ENCODE data around the gene NDUFV3. TPM values are rescaled to one million over a fixed set of nuclear protein-coding genes. Genes with fewer than 3 reads are reported as not detected.

NDUFV3 gene
- total RNA-seq, 2 donors from 2014 or later = 25.9 to 36.6 TPM

GRCh38 chr21:42854246-42855010 lies 38.7 kb upstream of the NDUFV3 start:
- intact Hi-C loops (cut with DNase I) = no loop called here
- Histone ChIP-seq H3K4me1 (no peaks in the 10 kb centered on the region), H3K27ac (no peak overlapping the region), H3K4me3 (no peak overlapping the region), H3K27me3 (no peaks in the 10 kb centered on the region), H3K9me3 (no peaks in the 10 kb centered on the region), H3K9ac (ENCODE audit: low read depth in 2 of 2, low read length in 2 of 2) (no peak overlapping the region), H3K36me3 (peaks cover 12% of the 10 kb centered on the region)
- no peak for TF ChIP-seq CTCF (IDR thresholded peaks at IDR 0.05)
- DNase-seq = no peak

- intact Hi-C loops (cut with DNase I) = no loop called here
- no peak for TF ChIP-seq CTCF (IDR thresholded peaks at IDR 0.05)
These were observed 37.8 kb upstream of the NDUFV3 start for GRCh38 chr21:42855171-42855936.

GRCh38 chr21:42855937-42856335 lies 37.2 kb upstream of the NDUFV3 start:
- TF ChIP-seq CTCF (IDR thresholded peaks at IDR 0.05) = no peak
- Histone ChIP-seq H3K4me1 (no peaks in the 10 kb centered on the region), H3K27me3 (no peaks in the 10 kb centered on the region), H3K4me3 (no peak overlapping the region), H3K9ac (ENCODE audit: low read depth in 2 of 2, low read length in 2 of 2) (no peak overlapping the region), H3K36me3 (peaks cover 12% of the 10 kb centered on the region), H3K27ac (no peak overlapping the region), H3K9me3 (no peaks in the 10 kb centered on the region)
- DNase-seq = no peak
- intact Hi-C loops (cut with DNase I) = no loop called here

More at GRCh38 chr21:42855171-42855936, 37.8 kb upstream of the NDUFV3 start:
- H3K9me3 ChIP-seq = no peaks in the 10 kb centered on the region
- no peak for DNase-seq
- no peak overlapping the region for H3K27ac ChIP-seq
- peaks cover 12% of the 10 kb centered on the region for H3K36me3 ChIP-seq
- no peaks in the 10 kb centered on the region for H3K4me1 ChIP-seq
- H3K9ac ChIP-seq (ENCODE audit: low read depth in 2 of 2, low read length in 2 of 2) = no peak overlapping the region
- no peaks in the 10 kb centered on the region for H3K27me3 ChIP-seq
- H3K4me3 ChIP-seq = no peak overlapping the region

DNA sequence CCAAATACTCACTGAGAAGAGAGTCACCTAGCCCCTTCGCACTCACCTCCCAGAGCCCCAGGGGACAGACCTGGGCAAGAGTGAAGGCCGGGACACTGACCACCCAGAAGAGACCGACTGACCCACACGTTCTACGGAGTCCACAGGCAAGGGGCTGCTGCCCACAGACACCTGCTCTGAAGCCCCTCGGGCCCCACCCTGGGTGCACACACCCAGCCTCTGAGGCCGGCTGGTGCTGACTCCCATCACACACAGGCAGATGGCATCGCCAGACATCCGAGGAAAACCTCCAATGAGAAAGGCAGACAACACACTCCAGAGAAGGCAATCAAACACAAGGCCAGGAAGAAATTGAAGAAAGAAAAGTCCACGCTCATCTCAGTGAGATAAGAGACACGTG lies 35.9 kb upstream of the NDUFV3 start:
- no peak for TF ChIP-seq CTCF (IDR thresholded peaks at IDR 0.05)
- Histone ChIP-seq H3K27me3 (no peaks in the 10 kb centered on the region), H3K36me3 (peaks cover 12% of the 10 kb centered on the region), H3K9me3 (no peaks in the 10 kb centered on the region), H3K4me1 (no peaks in the 10 kb centered on the region), H3K9ac (ENCODE audit: low read depth in 2 of 2, low read length in 2 of 2) (no peak overlapping the region), H3K27ac (no peak overlapping the region), H3K4me3 (no peak overlapping the region)
- DNase-seq = no peak
- intact Hi-C loops (cut with DNase I) = no loop called here

GRCh38 chr21:42858185-42858847 lies 34.8 kb upstream of the NDUFV3 start:
- TF ChIP-seq CTCF (IDR thresholded peaks at IDR 0.05) = no peak
- Histone ChIP-seq H3K9ac (ENCODE audit: low read depth in 2 of 2, low read length in 2 of 2) (no peak overlapping the region), H3K4me1 (no peaks in the 10 kb centered on the region), H3K36me3 (peaks cover 12% of the 10 kb centered on the region), H3K27ac (no peak overlapping the region), H3K9me3 (no peaks in the 10 kb centered on the region), H3K27me3 (no peaks in the 10 kb centered on the region), H3K4me3 (no peak overlapping the region)
- intact Hi-C loops (cut with DNase I) = no loop called here
- no peak for DNase-seq

Data from colonic mucosa (tissue), 4 donors.